Measurements from ENCODE around the gene SARS1.
A peak's percentile ranks its signal among the peaks of the same experiment; 100 is the strongest.
"Not testable (repeated sequence)": the region's sequence is repeated elsewhere in the genome, so short reads cannot be mapped to it uniquely, and the experiment has no call there.

SARS1 gene

GRCh38 chr1:109213824-109214693, at the start of gene SARS1:
TSS of gene SARS1 (plus strand) at chr1:109213918. CDS start at chr1:109213993, 75 bp downstream.
- peak; percentile 96 for DNase-seq (ENCODE audit: low spot score)

GRCh38 chr1:109164538-109164937, 49.2 kb upstream of the SARS1 start:
- no peak for DNase-seq (ENCODE audit: low spot score)

- DNase-seq (ENCODE audit: low spot score), result no peak
These were observed 46.7 kb upstream of the SARS1 start for GRCh38 chr1:109167001-109167506.

- no peak for DNase-seq (ENCODE audit: low spot score)
These were observed 43.5 kb upstream of the SARS1 start for GRCh38 chr1:109170035-109170764.

GRCh38 chr1:109171646-109172045, 42.1 kb upstream of the SARS1 start:
- DNase-seq (ENCODE audit: low spot score), result no peak

GRCh38 chr1:109176349-109176748, 37.4 kb upstream of the SARS1 start:
- not testable (repeated sequence) for DNase-seq (ENCODE audit: low spot score)

GRCh38 chr1:109180715-109181084, 33.0 kb upstream of the SARS1 start:
- not testable (repeated sequence) for DNase-seq (ENCODE audit: low spot score)

GRCh38 chr1:109181085-109181806, 32.5 kb upstream of the SARS1 start:
- peak; percentile 25 for DNase-seq (ENCODE audit: low spot score)

GRCh38 chr1:109181807-109182163, 31.9 kb upstream of the SARS1 start:
- DNase-seq (ENCODE audit: low spot score), result no peak

- DNase-seq (ENCODE audit: low spot score), result no peak
These were observed 30.5 kb upstream of the SARS1 start for GRCh38 chr1:109183058-109183738.

GRCh38 chr1:109184687-109185086, 29.0 kb upstream of the SARS1 start:
- DNase-seq (ENCODE audit: low spot score), result no peak

GRCh38 chr1:109185357-109185756, 28.4 kb upstream of the SARS1 start:
- peak; percentile 29 for DNase-seq (ENCODE audit: low spot score)

- DNase-seq (ENCODE audit: low spot score), result no peak
These were observed 27.6 kb upstream of the SARS1 start for GRCh38 chr1:109185990-109186732.

GRCh38 chr1:109186733-109187086, 27.0 kb upstream of the SARS1 start:
- peak; percentile 24 for DNase-seq (ENCODE audit: low spot score)

- DNase-seq (ENCODE audit: low spot score), result no peak
These were observed 26.6 kb upstream of the SARS1 start for GRCh38 chr1:109187127-109187526.

- DNase-seq (ENCODE audit: low spot score), result no peak
These were observed 25.5 kb upstream of the SARS1 start for GRCh38 chr1:109188200-109188599.

- no peak for DNase-seq (ENCODE audit: low spot score)
These were observed 24.9 kb upstream of the SARS1 start for GRCh38 chr1:109188781-109189180.

- no peak for DNase-seq (ENCODE audit: low spot score)
These were observed 23.5 kb upstream of the SARS1 start for GRCh38 chr1:109190189-109190588.

GRCh38 chr1:109191377-109191776, 22.3 kb upstream of the SARS1 start:
- no peak for DNase-seq (ENCODE audit: low spot score)

- DNase-seq (ENCODE audit: low spot score), result no peak
These were observed 21.8 kb upstream of the SARS1 start for GRCh38 chr1:109191891-109192290.

GRCh38 chr1:109192433-109192832, 21.3 kb upstream of the SARS1 start:
- no peak for DNase-seq (ENCODE audit: low spot score)
